SIG-M5 (cell line): ENCODE data around the gene PLAC9.
"Not testable (repeated sequence)": the region's sequence is repeated elsewhere in the genome, so short reads cannot be mapped to it uniquely, and the experiment has no call there.

ENCODE experiments used
- DNase-seq: peaks from one replicate; lab custom pipeline; 2025; lab: John Stamatoyannopoulos, UW

Gene PLAC9

GRCh38 chr10:80139265-80139664 lies 6.7 kb downstream of the PLAC9 start:
- DNase-seq = no peak

GRCh38 chr10:80140251-80140650 lies 7.7 kb downstream of the PLAC9 start:
- no peak for DNase-seq

GRCh38 chr10:80141696-80142460 lies 9.3 kb downstream of the PLAC9 start:
- DNase-seq = no peak

GRCh38 chr10:80144067-80144695 lies 11.7 kb downstream of the PLAC9 start:
- DNase-seq = no peak

- DNase-seq = no peak
These were observed 12.2 kb downstream of the PLAC9 start for GRCh38 chr10:80144696-80145131.

- not testable (repeated sequence) for DNase-seq
These were observed 13.1 kb downstream of the PLAC9 start for GRCh38 chr10:80145406-80146308.

GRCh38 chr10:80146918-80147317 lies 14.4 kb downstream of the PLAC9 start:
- DNase-seq = no peak

GRCh38 chr10:80148166-80148805 lies 15.8 kb downstream of the PLAC9 start:
- no peak for DNase-seq

GRCh38 chr10:80149123-80149522 lies 16.6 kb downstream of the PLAC9 start:
- DNase-seq = no peak

- no peak for DNase-seq
These were observed 17.6 kb downstream of the PLAC9 start for GRCh38 chr10:80150172-80150571.

GRCh38 chr10:80152820-80153219 lies 20.3 kb downstream of the PLAC9 start:
- DNase-seq = no peak

- DNase-seq = no peak
These were observed 20.9 kb downstream of the PLAC9 start for GRCh38 chr10:80153460-80153859.

- no peak for DNase-seq
These were observed 22.1 kb downstream of the PLAC9 start for GRCh38 chr10:80154626-80154977.

- no peak for DNase-seq
These were observed 22.6 kb downstream of the PLAC9 start for GRCh38 chr10:80154978-80155695.

- no peak for DNase-seq
These were observed 23.2 kb downstream of the PLAC9 start for GRCh38 chr10:80155696-80156215.

- no peak for DNase-seq
These were observed 23.7 kb downstream of the PLAC9 start for GRCh38 chr10:80156216-80156615.

- no peak for DNase-seq
These were observed 25.0 kb downstream of the PLAC9 start for GRCh38 chr10:80157561-80157960.

GRCh38 chr10:80158126-80158525 lies 25.6 kb downstream of the PLAC9 start:
- no peak for DNase-seq

- DNase-seq = peak; percentile 67
These were observed 26.1 kb downstream of the PLAC9 start for GRCh38 chr10:80158598-80159127.

GRCh38 chr10:80159166-80159873 lies 26.8 kb downstream of the PLAC9 start:
- DNase-seq = no peak
